HG02610 (cell line): ENCODE measurements around the gene EFS.

Source experiments
- ATAC-seq: cut with Tn5 transposase; IDR thresholded peaks from one replicate; pipeline ENCODE4 v1.9.1; 2021; ENCODE audit warnings: mild to moderate bottlenecking, moderate library complexity; ENCODE audit not compliant: unreplicated experiment

EFS gene

GRCh38 chr14:23359722-23360447 is 5.1 kb downstream of the EFS start:
- ATAC-seq, result no peak

- ATAC-seq, result no peak
These were observed 5.8 kb downstream of the EFS start for GRCh38 chr14:23359167-23359626.

- no peak for ATAC-seq
These were observed 6.3 kb downstream of the EFS start for GRCh38 chr14:23358553-23359166.

GRCh38 chr14:23358042-23358441 is 6.9 kb downstream of the EFS start:
- no peak for ATAC-seq

GRCh38 chr14:23357261-23357660 is 7.7 kb downstream of the EFS start:
- no peak for ATAC-seq

- no peak for ATAC-seq
These were observed 8.3 kb downstream of the EFS start for GRCh38 chr14:23356662-23357061.

- no peak for ATAC-seq
These were observed 9.0 kb downstream of the EFS start for GRCh38 chr14:23355871-23356435.

GRCh38 chr14:23354990-23355389 is 10.0 kb downstream of the EFS start:
- no peak for ATAC-seq

- no peak for ATAC-seq
These were observed 11.6 kb downstream of the EFS start for GRCh38 chr14:23353433-23353780.

GRCh38 chr14:23352506-23353432 is 12.2 kb downstream of the EFS start, which contains the start of gene SLC22A17:
TSS of gene SLC22A17 (minus strand) at chr14:23352887.
- no peak for ATAC-seq

GRCh38 chr14:23351681-23352505 is 13.1 kb downstream of the EFS start:
- ATAC-seq, result no peak

- ATAC-seq, result no peak
These were observed 15.7 kb downstream of the EFS start for GRCh38 chr14:23349156-23349845.

GRCh38 chr14:23348297-23348655 is 16.7 kb downstream of the EFS start:
- no peak for ATAC-seq

- no peak for ATAC-seq
These were observed 17.3 kb downstream of the EFS start for GRCh38 chr14:23347406-23348296.

GRCh38 chr14:23346693-23347405 is 18.1 kb downstream of the EFS start:
- no peak for ATAC-seq

- ATAC-seq, result no peak
These were observed 18.8 kb downstream of the EFS start for GRCh38 chr14:23345987-23346692.

GRCh38 chr14:23344481-23344880 is 20.5 kb downstream of the EFS start:
- no peak for ATAC-seq
